Smooth muscle cell (in vitro differentiated cells): Measurements from ENCODE around the gene POLR2J. TPM values are rescaled to one million over a fixed set of nuclear protein-coding genes. Genes with fewer than 3 reads are reported as not detected.

ENCODE experiments used
- DNase-seq: peaks from one replicate; lab custom pipeline; 2025; ENCODE audit not compliant: unreplicated experiment; lab: John Stamatoyannopoulos, UW
- H2AFZ ChIP-seq: fragments of 200-600 bp; sonication (generic); 2 replicates; pipeline ENCODE4 v1.6.0; 2016; ENCODE audit warnings: antibody characterized with exemption, low read depth, mild to moderate bottlenecking
- H3F3A ChIP-seq: fragments of 200-600 bp; sonication (generic); 2 replicates; pipeline ENCODE4 v1.6.0; 2017; ENCODE audit warnings: antibody characterized with exemption, low read depth
- H3K27ac ChIP-seq: fragments of 200-600 bp; sonication (generic); 2 replicates; pipeline ENCODE4 v1.5.1; 2016; ENCODE audit warnings: low read depth, mild to moderate bottlenecking
- H3K27me3 ChIP-seq: fragments of 200-600 bp; sonication (generic); 2 replicates; pipeline ENCODE4 v1.6.1; 2016; ENCODE audit warnings: low read depth, mild to moderate bottlenecking
- H3K36me3 ChIP-seq: fragments of 200-600 bp; sonication (generic); 2 replicates; pipeline ENCODE4 v1.5.1; 2016; ENCODE audit warnings: low read depth
- H3K4me1 ChIP-seq: fragments of 200-600 bp; sonication (generic); 2 replicates; pipeline ENCODE4 v1.5.1; 2016; ENCODE audit warnings: low read depth
- H3K4me2 ChIP-seq: fragments of 200-600 bp; sonication (generic); 2 replicates; pipeline ENCODE4 v1.6.0; 2016; ENCODE audit warnings: mild to moderate bottlenecking
- H3K4me3 ChIP-seq: fragments of 200-600 bp; sonication (generic); 2 replicates; pipeline ENCODE4 v1.5.1; 2016; ENCODE audit warnings: mild to moderate bottlenecking
- H3K79me2 ChIP-seq: fragments of 200-600 bp; sonication (generic); 2 replicates; pipeline ENCODE4 v1.6.0; 2016; ENCODE audit warnings: low read depth, mild to moderate bottlenecking
- H3K9ac ChIP-seq: fragments of 200-600 bp; sonication (generic); 2 replicates; pipeline ENCODE4 v1.6.0; 2016; ENCODE audit warnings: low read depth
- H3K9me3 ChIP-seq: fragments of 200-600 bp; sonication (generic); replicated peaks from 2 replicates; pipeline ENCODE4 v1.5.1; 2016; ENCODE audit warnings: low read depth
- H4K20me1 ChIP-seq: fragments of 200-600 bp; sonication (generic); 2 replicates; pipeline ENCODE4 v1.6.0; 2016; ENCODE audit warnings: low read depth
- CTCF ChIP-seq: fragments of 200-600 bp; sonication (generic); IDR thresholded peaks from 2 replicates; pipeline ENCODE4 v1.5.1; 2017; ENCODE audit warnings: borderline replicate concordance, mild to moderate bottlenecking, antibody characterized with exemption; ENCODE audit not compliant: insufficient read depth, poor library complexity, severe bottlenecking
- WGBS: methylation state at CpG from one replicate; pipeline ENCODE4 v1.1.7; 2016; ENCODE audit warnings: low lambda C conversion rate; 5-methylcytosine and 5-hydroxymethylcytosine counted together
- polyA plus RNA-seq: library from polyadenylated mRNA; unstranded; fragments of >200 nt; fragmentation: Nextera tagmentation; extraction: Ambion mirVana; gene quantifications from 2 replicates; pipeline ENCODE4 v1.2.1, GENCODE V29; 2016
- total RNA-seq: library from RNA; depleted of rRNA; stranded (reverse); fragments of >200 nt; gene quantifications from 2 replicates; pipeline ENCODE4 v1.2.3, GENCODE V29; 2014

The POLR2J gene
- total and polyA plus RNA-seq, 2 experiments from 2014 or later = 13.1 to 92.2 TPM

- Histone ChIP-seq H3F3A (peaks cover 8% of the 10 kb centered on the region), H3K36me3 (no peaks in the 10 kb centered on the region), H3K4me2 (no peak overlapping the region), H3K79me2 (no peaks in the 10 kb centered on the region), H2AFZ (no peak overlapping the region), H3K4me3 (no peak overlapping the region), H3K9ac (no peak overlapping the region), H3K27me3 (no peaks in the 10 kb centered on the region), H3K27ac (no peak overlapping the region), H3K4me1 (no peaks in the 10 kb centered on the region), H3K9me3 (no peaks in the 10 kb centered on the region), H4K20me1 (peaks cover 11% of the 10 kb centered on the region)
- no peak for TF ChIP-seq CTCF
- no peak for DNase-seq
- 87% methylated on average over 12 of the region's 12 CpGs for WGBS
These were observed 24.3 kb downstream of the POLR2J start for GRCh38 chr7:102454468-102454867.

- no peak for TF ChIP-seq CTCF
- Histone ChIP-seq H3K36me3 (no peaks in the 10 kb centered on the region), H4K20me1 (peaks cover 11% of the 10 kb centered on the region), H3K4me1 (no peaks in the 10 kb centered on the region), H3K27ac (no peak overlapping the region), H3F3A (peaks cover 8% of the 10 kb centered on the region), H2AFZ (no peak overlapping the region), H3K79me2 (no peaks in the 10 kb centered on the region), H3K4me3 (no peak overlapping the region), H3K9ac (no peak overlapping the region), H3K9me3 (no peaks in the 10 kb centered on the region), H3K4me2 (no peak overlapping the region), H3K27me3 (no peaks in the 10 kb centered on the region)
- WGBS = 92% methylated on average over 7 of the region's 7 CpGs
- DNase-seq = no peak
These were observed 25.4 kb downstream of the POLR2J start for GRCh38 chr7:102453319-102453718.

DNA sequence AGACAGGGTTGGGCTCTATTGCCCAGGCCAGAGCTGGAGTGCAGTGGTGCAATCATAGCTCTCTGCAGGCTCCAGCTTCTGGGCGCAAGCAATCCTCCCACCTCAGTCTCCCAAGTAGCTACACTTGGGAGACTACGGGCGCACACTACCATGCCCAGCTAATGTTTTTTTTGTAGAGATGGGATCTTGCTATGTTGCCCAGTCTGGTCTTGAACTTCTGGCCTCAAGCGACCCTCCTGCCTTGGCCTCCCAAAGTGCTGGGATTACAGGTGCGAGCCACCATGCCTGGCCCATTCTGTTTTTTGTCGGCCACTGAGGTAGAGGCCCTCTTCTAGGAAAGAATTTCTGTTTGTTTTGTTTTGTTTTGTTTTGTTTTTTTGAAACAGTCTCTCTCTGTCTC, 26.3 kb downstream of the POLR2J start:
- Histone ChIP-seq H3K9ac (no peak overlapping the region), H3K4me1 (no peaks in the 10 kb centered on the region), H3F3A (peaks cover 8% of the 10 kb centered on the region), H3K27me3 (no peaks in the 10 kb centered on the region), H3K4me2 (no peak overlapping the region), H4K20me1 (peaks cover 17% of the 10 kb centered on the region), H3K36me3 (no peaks in the 10 kb centered on the region), H3K9me3 (no peaks in the 10 kb centered on the region), H3K4me3 (no peak overlapping the region), H2AFZ (no peak overlapping the region), H3K27ac (no peak overlapping the region), H3K79me2 (no peaks in the 10 kb centered on the region)
- no peak for TF ChIP-seq CTCF
- no peak for DNase-seq
- WGBS = 88% methylated on average over 6 of the region's 6 CpGs

- Histone ChIP-seq H3K36me3 (no peaks in the 10 kb centered on the region), H3K9ac (no peak overlapping the region), H4K20me1 (peaks cover 19% of the 10 kb centered on the region), H3F3A (peaks cover 8% of the 10 kb centered on the region), H3K9me3 (no peaks in the 10 kb centered on the region), H3K4me3 (no peak overlapping the region), H3K27ac (no peak overlapping the region), H3K4me1 (no peaks in the 10 kb centered on the region), H3K4me2 (no peak overlapping the region), H3K27me3 (no peaks in the 10 kb centered on the region), H3K79me2 (no peaks in the 10 kb centered on the region), H2AFZ (no peak overlapping the region)
- DNase-seq = no peak
- 70% methylated on average over 23 of the region's 23 CpGs for WGBS
- TF ChIP-seq CTCF = no peak
These were observed 27.2 kb downstream of the POLR2J start for GRCh38 chr7:102451371-102452054.
